Adrenal gland (tissue), 12 donors: ENCODE results near the gene RGS17. TPM values are rescaled to one million over a fixed set of nuclear protein-coding genes. Genes with fewer than 3 reads are reported as not detected.

Experiments used
- DNase-seq, 7 donors: peaks; one replicate each; pipeline ENCODE4 v3.0.0-alpha.2; 2019 to 2020
- H3K27ac ChIP-seq, 5 donors: fragments of 200-600 bp; sonication (generic) in 4 of 5; 1 replicate in 3 of 5; 2 replicates in 2 of 5; pipeline versions ENCODE4 v1.5.1 to v1.8.0; 2016 to 2020; ENCODE audit warnings: mild to moderate bottlenecking in 1 of 5
- H3K27me3 ChIP-seq: fragments of 200-600 bp; 2 replicates; pipeline ENCODE4 v1.8.0; 2021
- H3K36me3 ChIP-seq, 2 donors: fragments of 200-600 bp; replicated peaks in 1 of 2; 1 replicate in 1 of 2; 2 replicates in 1 of 2; pipeline versions ENCODE4 v1.5.1 to v1.8.0; 2018 to 2022
- H3K4me1 ChIP-seq, 2 donors: fragments of 200-600 bp; replicated peaks in 1 of 2; 1 replicate in 1 of 2; 2 replicates in 1 of 2; pipeline versions ENCODE4 v1.5.1 to v1.8.0; 2018 to 2021
- H3K4me3 ChIP-seq, 4 donors: fragments of 200-600 bp; sonication (generic) in 3 of 4; one replicate each; pipeline ENCODE4 v1.5.1; 2016 to 2018
- H3K9me3 ChIP-seq, 3 donors: fragments of 200-600 bp; sonication (generic) in 1 of 3; replicated peaks in 1 of 3; 1 replicate in 2 of 3; 2 replicates in 1 of 3; pipeline versions ENCODE4 v1.5.1 to v1.8.0; 2016 to 2021
- CTCF ChIP-seq, 6 experiments: fragments of 450-650 bp in 4 of 6; fragments of 200-600 bp in 2 of 6; sonication (generic) in 1 of 6; IDR thresholded peaks; 1 replicate in 5 of 6; 2 replicates in 1 of 6; pipeline versions ENCODE4 v1.5.1 to v1.8.0; 2016 to 2021; ENCODE audit warnings: antibody characterized with exemption in 6 of 6, mild to moderate bottlenecking in 2 of 6, moderate library complexity in 1 of 6
- POLR2A ChIP-seq, 2 donors: fragments of 450-650 bp; IDR thresholded peaks; one replicate each; pipeline ENCODE4 v1.6.1; 2017; ENCODE audit warnings: antibody characterized with exemption in 2 of 2, mild to moderate bottlenecking in 2 of 2, moderate library complexity in 1 of 2
- WGBS, 4 donors: extraction: QIAGEN DNeasy Blood & Tissue Kit in 2 of 4; methylation state at CpG; one replicate each; pipeline versions ENCODE4 v1.1.5 to v1.1.7; 2013 to 2017; 5-methylcytosine and 5-hydroxymethylcytosine counted together
- intact Hi-C, 2 donors: fragments of 100-400 bp; cut with DNase I; formaldehyde crosslinking; loops; one replicate each; pipeline versions ENCODE4 v1.14.1 to v1.15.0; 2022 to 2023
- polyA plus RNA-seq, 3 donors: library from polyadenylated mRNA; stranded (reverse); fragments of 200-250 nt in 2 of 3; fragments of 350-450 nt in 1 of 3; fragmentation: Illumina TruSeq in 1 of 3; extraction: RNeasy Lipid Tissue Mini Kit (QIAGEN cat#74804) in 1 of 3; gene quantifications; one replicate each; pipeline ENCODE4 v1.2.3, GENCODE V29; 2013 to 2014
- total RNA-seq, 9 donors: library from RNA; depleted of rRNA in 4 of 9; stranded (reverse); fragments of >200 nt in 4 of 9; fragments of 120-200 nt in 1 of 9; fragmentation: NEBNext Ultra II Directional in 1 of 9; extraction: Animal tissue kit (Norgen Biotek cat#: 25700) in 1 of 9; gene quantifications; one replicate each; pipeline versions ENCODE4 v1.1.0 to v1.2.4, GENCODE V29; 2013 to 2023
- donor health status: healthy with polysubstance abuse.
- donor health status: Bipolar disorder and iron deficiency.
- donor health status: DM: yes; HTN: yes; CAD: no.
- donor health status: DM: no; HTN: no; CAD: no.
- donor health status: DM: no; HTN: no; CAD: no.
- donor health status: DM: yes; HTN: yes; CAD: no.

RGS17 gene
- total and polyA plus RNA-seq, 12 donors, result under 0.01 to 0.83 (median 0.16) TPM; not detected in 5

DNA sequence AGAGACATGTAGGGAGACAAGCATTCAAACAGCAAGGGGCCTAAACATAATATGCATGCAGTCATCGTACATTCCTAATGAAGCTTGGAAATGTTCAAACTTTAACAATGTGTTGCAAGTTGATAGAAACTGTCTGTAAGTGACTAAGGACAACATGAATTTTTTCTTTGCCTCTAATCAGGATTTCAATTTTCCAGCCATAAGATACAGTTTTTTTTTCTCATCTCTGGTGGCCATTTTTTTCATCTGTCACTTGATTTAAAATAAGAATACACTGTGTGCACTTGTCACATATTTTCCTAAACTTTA is 106.4 kb downstream of the RGS17 start:
- no peak overlapping the region for H3K4me3 ChIP-seq
- no peaks in the 10 kb centered on the region for H3K36me3 ChIP-seq
- no peak overlapping the region for H3K27ac ChIP-seq
- intact Hi-C loops, result loop anchor here (5.0 to 10.0 kb wide), 2 partner anchors 67 to 160 kb away; no protein-coding TSS in a partner anchor
- H3K27me3 ChIP-seq, result no peaks in the 10 kb centered on the region
- WGBS, 4 donors, result 6 to 16% (median 11%) methylated on average over 1 of the region's 1 CpG
- peaks cover 0 to 5% of the 10 kb centered on the region in 2 donors for H3K4me1 ChIP-seq
- DNase-seq, result no peak
- H3K9me3 ChIP-seq, result no peaks in the 10 kb centered on the region
- TF ChIP-seq CTCF (IDR thresholded peaks at IDR 0.05) (peak in 3 of 6 experiments; percentile 1 to 27 (median 2)), POLR2A (IDR thresholded peaks at IDR 0.05) (no peak)

DNA sequence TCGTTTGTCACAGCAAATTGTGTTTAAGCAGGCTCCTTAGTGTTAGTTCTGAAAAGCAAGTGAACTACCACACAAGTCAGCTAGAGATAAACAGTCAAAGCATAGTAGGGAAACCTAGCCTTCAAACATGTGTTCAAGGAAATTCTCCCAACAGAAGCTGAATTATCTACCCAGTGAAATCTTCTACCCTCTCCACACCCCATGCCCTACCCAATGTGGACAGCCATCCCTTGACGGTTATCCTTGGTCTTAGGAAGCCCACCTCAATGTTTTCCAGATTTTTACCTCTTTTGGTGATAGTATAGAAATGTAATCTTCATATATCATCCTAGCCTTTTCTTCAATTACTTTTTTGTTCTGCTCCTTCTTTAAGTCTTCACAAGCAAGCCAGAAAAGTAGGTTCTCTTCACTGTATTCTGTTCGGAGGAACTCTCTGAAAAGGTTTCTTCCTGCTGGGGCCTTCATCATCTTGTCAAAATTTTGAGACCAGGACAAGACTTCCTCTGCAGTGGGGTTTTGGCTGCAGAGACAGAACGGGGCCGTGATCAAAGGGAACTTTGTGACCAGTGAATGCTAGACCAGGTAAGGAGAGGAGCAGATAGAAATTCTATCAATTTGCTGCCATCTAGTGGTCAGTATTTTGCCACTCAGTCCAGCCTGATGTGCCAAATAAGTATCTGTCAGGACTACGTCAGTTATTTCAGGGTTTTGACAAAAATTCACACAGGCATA is 106.9 kb downstream of the RGS17 start:
- intact Hi-C loops, result loop anchor here (5.0 to 10.0 kb wide), 2 partner anchors 67 to 159 kb away; no protein-coding TSS in a partner anchor
- Histone ChIP-seq H3K4me1 (peaks cover 0 to 5% of the 10 kb centered on the region in 2 donors), H3K9me3 (no peaks in the 10 kb centered on the region), H3K27me3 (no peaks in the 10 kb centered on the region), H3K36me3 (no peaks in the 10 kb centered on the region), H3K27ac (no peak overlapping the region), H3K4me3 (no peak overlapping the region)
- TF ChIP-seq POLR2A (IDR thresholded peaks at IDR 0.05) (no peak), CTCF (IDR thresholded peaks at IDR 0.05) (peak; percentile 53 to 83 (median 66))
- 42 to 44% (median 42%) methylated on average over 6 of the region's 6 CpGs for WGBS, 4 donors
- peak in 6 of 7 donors; percentile 19 to 63 (median 36) for DNase-seq

DNA sequence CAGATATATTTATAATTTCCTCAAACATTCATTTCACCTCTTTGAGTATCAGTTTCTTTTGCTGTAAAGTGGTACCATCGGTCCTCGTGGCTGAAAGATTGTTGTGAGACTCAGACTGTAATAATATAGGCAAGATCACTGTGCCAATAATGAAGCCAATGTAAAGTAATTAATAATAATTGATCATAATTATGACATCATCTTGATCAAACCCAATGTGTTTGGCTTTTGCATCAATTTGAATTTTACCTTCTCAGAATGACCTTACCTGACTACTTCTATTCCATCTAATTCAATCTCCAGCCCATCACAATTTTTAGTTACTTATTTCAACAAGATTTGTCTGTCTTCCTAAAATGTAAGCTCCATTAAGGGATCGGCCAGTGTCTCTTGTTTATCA is 112.7 kb downstream of the RGS17 start:
- Histone ChIP-seq H3K36me3 (no peaks in the 10 kb centered on the region), H3K9me3 (no peaks in the 10 kb centered on the region), H3K27me3 (no peaks in the 10 kb centered on the region), H3K4me1 (no peaks in the 10 kb centered on the region), H3K4me3 (no peak overlapping the region), H3K27ac (no peak overlapping the region)
- DNase-seq, result no peak
- intact Hi-C loops, result no loop called here
- TF ChIP-seq POLR2A (IDR thresholded peaks at IDR 0.05) (no peak), CTCF (IDR thresholded peaks at IDR 0.05) (no peak)
- WGBS, 4 donors, result 83 to 95% (median 93%) methylated on average over 3 of the region's 3 CpGs

DNA sequence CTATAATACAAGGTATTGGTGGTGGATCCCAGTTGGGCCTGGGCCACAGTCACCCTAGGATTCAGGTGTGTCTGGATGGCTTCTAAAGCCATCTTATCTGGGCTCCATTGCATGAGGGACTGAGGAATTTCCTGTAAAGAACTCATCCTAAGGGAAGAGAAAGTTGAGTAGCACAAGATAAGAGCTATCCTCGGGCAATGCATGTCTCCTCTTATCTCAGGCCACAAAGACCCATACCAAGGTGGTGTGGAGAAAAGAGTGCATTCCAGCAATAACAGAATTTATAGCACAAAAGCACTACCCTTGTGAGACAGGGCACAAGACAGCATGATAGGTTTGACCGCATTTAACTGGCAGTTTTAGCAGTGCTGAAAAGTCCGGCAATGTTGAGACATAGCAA is 114.2 kb downstream of the RGS17 start:
- no peaks in the 10 kb centered on the region for H3K36me3 ChIP-seq
- 76 to 88% (median 83%) methylated on average over 3 of the region's 3 CpGs for WGBS, 4 donors

More for the DNA sequence above, 114.2 kb downstream of the RGS17 start:
- DNase-seq, result no peak
- TF ChIP-seq POLR2A (IDR thresholded peaks at IDR 0.05), result no peak
- TF ChIP-seq CTCF (IDR thresholded peaks at IDR 0.05), result no peak
- intact Hi-C loops, result no loop called here
- no peak overlapping the region for H3K27ac ChIP-seq
- no peaks in the 10 kb centered on the region for H3K4me1 ChIP-seq
- H3K4me3 ChIP-seq, result no peak overlapping the region
- H3K27me3 ChIP-seq, result no peaks in the 10 kb centered on the region
- H3K9me3 ChIP-seq, result no peaks in the 10 kb centered on the region
